SK-N-SH (cell line): ENCODE data around the gene UROD. TPM values are rescaled to one million over a fixed set of nuclear protein-coding genes. Genes with fewer than 3 reads are reported as not detected.

ENCODE experiments used
- CTCF ChIA-PET: fragments of 300-600, 350-600 bp; formaldehyde crosslinking; extraction: SDS; loops from one replicate; lab custom pipeline; 2021; lab: Yijun Ruan, JAX
- POLR2A ChIA-PET: fragments of 350-600 bp; sonication (Branson Sonifier 250); formaldehyde crosslinking; extraction: SDS; loops from one replicate; lab custom pipeline; 2020; ENCODE audit warnings: antibody characterized with exemption, inconsistent platforms; lab: Yijun Ruan, JAX
- DNase-seq: peaks from one replicate; pipeline ENCODE4 v3.0.0; 2012
- H2AFZ ChIP-seq: fragments of 200-600 bp; sonication (generic); 2 replicates; pipeline ENCODE4 v1.8.1; 2016; ENCODE audit warnings: antibody characterized with exemption, mild to moderate bottlenecking, low read depth
- H3F3A ChIP-seq: fragments of 200-600 bp; sonication (generic); replicated peaks from 2 replicates; pipeline ENCODE3; 2016; ENCODE audit warnings: antibody characterized with exemption, mild to moderate bottlenecking; ENCODE audit not compliant: insufficient read depth
- H3K27ac ChIP-seq, 2 experiments: fragments of 200-500 bp in 1 of 2; fragments of 200-600 bp in 1 of 2; sonication (Bioruptor generic) in 1 of 2; sonication (generic), shearing (Covaris generic) in 1 of 2; 2 replicates each; pipeline versions ENCODE4 v1.5.1 to v1.6.1; 2014 to 2016; ENCODE audit warnings: low read depth in 2 of 2, inconsistent platforms in 1 of 2, low read length in 1 of 2, mild to moderate bottlenecking in 1 of 2, mixed read lengths in 1 of 2
- H3K27me3 ChIP-seq: fragments of 200-600 bp; sonication (generic), shearing (Covaris generic); 2 replicates; pipeline ENCODE4 v1.6.1; 2016; ENCODE audit warnings: mixed run types; ENCODE audit not compliant: insufficient read depth
- H3K36me3 ChIP-seq, 2 experiments: fragments of 200-500 bp in 1 of 2; fragments of 200-600 bp in 1 of 2; sonication (Bioruptor generic) in 1 of 2; sonication (generic) in 1 of 2; replicated peaks in 1 of 2; 2 replicates each; pipeline versions ENCODE3 to v1.5.1; 2014 to 2016; ENCODE audit warnings: low read length in 1 of 2, mild to moderate bottlenecking in 1 of 2; ENCODE audit not compliant: insufficient read depth in 2 of 2, control insufficient read depth in 1 of 2
- H3K4me1 ChIP-seq, 2 experiments: fragments of 200-500 bp in 1 of 2; fragments of 200-600 bp in 1 of 2; sonication (Bioruptor generic) in 1 of 2; sonication (generic), shearing (Covaris generic) in 1 of 2; 2 replicates each; pipeline versions ENCODE4 v1.5.1 to v1.6.1; 2014 to 2016; ENCODE audit warnings: low read depth in 1 of 2, low read length in 1 of 2, mixed run types in 1 of 2; ENCODE audit not compliant: insufficient read depth in 2 of 2, control insufficient read depth in 1 of 2
- H3K4me2 ChIP-seq: fragments of 200-600 bp; sonication (generic), shearing (Covaris generic); 2 replicates; pipeline ENCODE4 v1.6.1; 2017; ENCODE audit warnings: mixed run types
- H3K4me3 ChIP-seq, 2 experiments: fragments of 200-500 bp in 1 of 2; fragments of 200-600 bp in 1 of 2; sonication (Bioruptor generic) in 1 of 2; sonication (generic), shearing (Covaris generic) in 1 of 2; 2 replicates each; pipeline versions ENCODE4 v1.5.1 to v1.8.1; 2014 to 2016; ENCODE audit warnings: low read depth in 2 of 2, inconsistent platforms in 1 of 2, low read length in 1 of 2, mild to moderate bottlenecking in 1 of 2, mixed read lengths in 1 of 2, moderate library complexity in 1 of 2
- H3K79me2 ChIP-seq: fragments of 200-600 bp; sonication (generic); 2 replicates; pipeline ENCODE4 v1.8.1; 2017; ENCODE audit warnings: mild to moderate bottlenecking; ENCODE audit not compliant: insufficient read depth
- H3K9ac ChIP-seq: fragments of 200-600 bp; sonication (generic); 2 replicates; pipeline ENCODE4 v1.6.1; 2017; ENCODE audit warnings: mixed run types
- H3K9me2 ChIP-seq: fragments of 200-600 bp; sonication (generic); 2 replicates; pipeline ENCODE4 v1.6.1; 2017; ENCODE audit warnings: mixed run types
- H3K9me3 ChIP-seq: fragments of 200-600 bp; sonication (generic); 2 replicates; pipeline ENCODE4 v1.6.1; 2017; ENCODE audit warnings: mixed run types, mild to moderate bottlenecking, moderate library complexity
- H4K20me1 ChIP-seq: fragments of 200-600 bp; sonication (generic); 2 replicates; pipeline ENCODE4 v1.6.1; 2017; ENCODE audit warnings: mild to moderate bottlenecking, mixed run types; ENCODE audit not compliant: insufficient read depth
- CHD2 ChIP-seq: fragments of 150-350 bp; IDR thresholded peaks from 2 replicates; pipeline ENCODE4 v1.6.1; 2018; ENCODE audit warnings: low read length; ENCODE audit not compliant: partially characterized antibody
- ELF1 ChIP-seq: IDR thresholded peaks from 2 replicates; pipeline ENCODE4 v1.4.0; 2012
- EP300 ChIP-seq, 2 experiments: IDR thresholded peaks; 2 replicates each; pipeline versions ENCODE4 v1.4.0 to v1.6.1; 2012; ENCODE audit warnings: borderline replicate concordance in 1 of 2, low read depth in 1 of 2, low read length in 1 of 2
- FOXM1 ChIP-seq: IDR thresholded peaks from 2 replicates; pipeline ENCODE4 v1.4.0; 2012; ENCODE audit warnings: low read depth, mild to moderate bottlenecking
- GABPA ChIP-seq: IDR thresholded peaks from 2 replicates; pipeline ENCODE4 v1.4.0; 2012; ENCODE audit warnings: low read depth, mild to moderate bottlenecking
- GATA2 ChIP-seq: sonication (generic); formaldehyde crosslinking; IDR thresholded peaks from 2 replicates; pipeline ENCODE4 v1.5.0; 2020; ENCODE audit warnings: mild to moderate bottlenecking, missing genetic modification reagents
- JUND ChIP-seq: IDR thresholded peaks from 2 replicates; pipeline ENCODE4 v1.4.0; 2012
- MEF2A ChIP-seq: IDR thresholded peaks from 2 replicates; pipeline ENCODE4 v1.4.0; 2012; ENCODE audit warnings: low read depth, borderline replicate concordance
- RAD21 ChIP-seq: IDR thresholded peaks from 2 replicates; pipeline ENCODE4 v1.6.1; 2012; ENCODE audit warnings: mild to moderate bottlenecking, low read length
- RCOR1 ChIP-seq: fragments of 150-350 bp; IDR thresholded peaks from 2 replicates; pipeline ENCODE4 v1.6.1; 2017; ENCODE audit warnings: antibody characterized with exemption, low read length
- SIN3A ChIP-seq: IDR thresholded peaks from 2 replicates; pipeline ENCODE4 v1.6.1; 2012; ENCODE audit warnings: low read depth, mild to moderate bottlenecking, low read length, moderate library complexity, borderline replicate concordance
- SMC3 ChIP-seq: IDR thresholded peaks from 2 replicates; pipeline ENCODE4 v1.6.1; 2012; ENCODE audit warnings: low read depth, low read length, improper control_type of control experiment
- TAF1 ChIP-seq: IDR thresholded peaks from 2 replicates; pipeline ENCODE4 v1.6.1; 2012; ENCODE audit warnings: low read depth, mild to moderate bottlenecking, low read length, moderate library complexity, borderline replicate concordance
- TCF12 ChIP-seq: IDR thresholded peaks from 2 replicates; pipeline ENCODE4 v1.4.0; 2012
- TEAD4 ChIP-seq: IDR thresholded peaks from 2 replicates; pipeline ENCODE4 v1.4.0; 2012; ENCODE audit warnings: mild to moderate bottlenecking, borderline replicate concordance; ENCODE audit not compliant: insufficient read depth
- YY1 ChIP-seq: IDR thresholded peaks from 2 replicates; pipeline ENCODE4 v1.4.0; 2012; ENCODE audit warnings: low read depth, mild to moderate bottlenecking
- WGBS: methylation state at CpG from one replicate; pipeline ENCODE4 v1.1.6; 2017; ENCODE audit warnings: low lambda C conversion rate; 5-methylcytosine and 5-hydroxymethylcytosine counted together
- polyA plus RNA-seq, 3 experiments: library from polyadenylated mRNA; depleted of rRNA; stranded (reverse); fragments of >200 nt; gene quantifications; 2 replicates each; pipeline ENCODE4 v1.2.3, GENCODE V29; 2012
- TF ChIP-seq, protein P1 (sequence below): fragments of 150-350 bp; IDR thresholded peaks from 2 replicates; pipeline ENCODE4 v1.6.1; 2016; ENCODE audit warnings: mild to moderate bottlenecking, low read depth, low read length
- TF ChIP-seq, protein P2 (sequence below): fragments of 200-600 bp; sonication (generic); IDR thresholded peaks from 2 replicates; pipeline ENCODE4 v1.6.1; 2017; ENCODE audit warnings: antibody characterized with exemption, mild to moderate bottlenecking, moderate library complexity

The UROD gene
- polyA plus RNA-seq, 1 of the 3 experiments (the other 2 are of a cell fraction), result 230 TPM

DNA sequence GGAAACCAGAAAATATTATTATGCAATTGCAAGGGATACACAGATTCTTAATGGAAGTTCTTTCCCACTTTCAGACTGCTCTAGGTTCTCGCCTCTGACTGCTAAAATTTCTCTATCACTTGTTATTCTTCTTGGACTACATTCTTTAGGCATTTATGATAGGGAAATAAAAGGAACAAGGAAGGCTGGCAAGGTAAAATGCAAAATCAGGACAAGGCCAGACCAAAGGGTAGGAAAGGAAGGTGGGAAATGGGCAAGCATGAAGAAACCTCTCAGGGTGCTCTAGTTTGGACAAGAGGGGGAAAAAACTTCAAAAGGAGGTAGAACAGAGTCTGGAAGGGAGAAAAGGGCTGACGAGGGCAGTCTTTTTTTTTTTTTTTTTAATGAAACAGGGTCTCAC is 26.2 kb downstream of the UROD start:
- H3K27me3 ChIP-seq, result no peaks in the 10 kb centered on the region
- no peaks in the 10 kb centered on the region for H3K9me2 ChIP-seq

DNA sequence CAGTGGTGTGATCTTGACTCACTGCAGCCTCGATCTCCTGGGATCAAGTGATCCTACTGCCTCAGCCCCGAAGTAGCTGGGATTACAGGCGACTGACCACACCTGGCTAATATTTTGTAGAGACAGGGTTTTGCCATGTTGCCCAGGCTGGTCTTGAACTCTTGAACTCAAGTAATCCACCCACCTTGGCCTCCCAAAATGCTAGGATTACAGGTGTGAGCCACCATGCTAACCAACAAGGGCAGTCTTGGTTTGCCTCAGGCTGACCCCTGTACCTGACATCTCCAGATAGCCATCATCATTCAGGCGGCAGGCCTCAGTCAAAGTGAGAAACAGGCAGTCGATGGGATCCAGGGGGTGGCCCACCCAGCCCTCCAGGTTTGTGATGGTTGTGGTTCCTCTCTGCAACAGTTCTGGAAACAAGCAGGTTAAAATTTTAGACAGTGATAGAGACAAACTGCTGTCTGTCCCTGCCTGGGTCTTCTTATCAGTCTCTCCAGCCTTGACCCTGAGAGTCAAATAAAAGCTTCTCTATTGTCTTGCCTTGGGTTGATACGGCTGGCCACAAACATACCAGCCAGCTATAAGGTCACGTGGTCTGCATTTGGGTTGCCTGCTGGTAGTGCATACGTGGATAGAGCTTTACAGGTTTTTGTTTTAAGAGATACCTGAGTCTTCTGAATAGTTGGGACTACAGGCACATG is 26.8 kb downstream of the UROD start:
- no peak for DNase-seq
- Histone ChIP-seq H3K27ac (no peak overlapping the region), H3K9ac (no peak overlapping the region)
- TF ChIP-seq SMC3, result no peak
- no peak for TF ChIP-seq TEAD4
- TF ChIP-seq JUND, result no peak
- TF ChIP-seq, protein P1, sequence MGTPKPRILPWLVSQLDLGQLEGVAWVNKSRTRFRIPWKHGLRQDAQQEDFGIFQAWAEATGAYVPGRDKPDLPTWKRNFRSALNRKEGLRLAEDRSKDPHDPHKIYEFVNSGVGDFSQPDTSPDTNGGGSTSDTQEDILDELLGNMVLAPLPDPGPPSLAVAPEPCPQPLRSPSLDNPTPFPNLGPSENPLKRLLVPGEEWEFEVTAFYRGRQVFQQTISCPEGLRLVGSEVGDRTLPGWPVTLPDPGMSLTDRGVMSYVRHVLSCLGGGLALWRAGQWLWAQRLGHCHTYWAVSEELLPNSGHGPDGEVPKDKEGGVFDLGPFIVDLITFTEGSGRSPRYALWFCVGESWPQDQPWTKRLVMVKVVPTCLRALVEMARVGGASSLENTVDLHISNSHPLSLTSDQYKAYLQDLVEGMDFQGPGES, result no peak
- TF ChIP-seq GATA2 (CRISPR knock-in tag), result no peak
- TF ChIP-seq EP300 (IDR thresholded peaks at IDR 0.05; ENCODE audit: borderline replicate concordance in 1 of 2, low read depth in 1 of 2, low read length in 1 of 2), result no peak
- TF ChIP-seq YY1, result no peak
- TF ChIP-seq CHD2, result no peak
- TF ChIP-seq TCF12, result no peak
- TF ChIP-seq, protein P2, sequence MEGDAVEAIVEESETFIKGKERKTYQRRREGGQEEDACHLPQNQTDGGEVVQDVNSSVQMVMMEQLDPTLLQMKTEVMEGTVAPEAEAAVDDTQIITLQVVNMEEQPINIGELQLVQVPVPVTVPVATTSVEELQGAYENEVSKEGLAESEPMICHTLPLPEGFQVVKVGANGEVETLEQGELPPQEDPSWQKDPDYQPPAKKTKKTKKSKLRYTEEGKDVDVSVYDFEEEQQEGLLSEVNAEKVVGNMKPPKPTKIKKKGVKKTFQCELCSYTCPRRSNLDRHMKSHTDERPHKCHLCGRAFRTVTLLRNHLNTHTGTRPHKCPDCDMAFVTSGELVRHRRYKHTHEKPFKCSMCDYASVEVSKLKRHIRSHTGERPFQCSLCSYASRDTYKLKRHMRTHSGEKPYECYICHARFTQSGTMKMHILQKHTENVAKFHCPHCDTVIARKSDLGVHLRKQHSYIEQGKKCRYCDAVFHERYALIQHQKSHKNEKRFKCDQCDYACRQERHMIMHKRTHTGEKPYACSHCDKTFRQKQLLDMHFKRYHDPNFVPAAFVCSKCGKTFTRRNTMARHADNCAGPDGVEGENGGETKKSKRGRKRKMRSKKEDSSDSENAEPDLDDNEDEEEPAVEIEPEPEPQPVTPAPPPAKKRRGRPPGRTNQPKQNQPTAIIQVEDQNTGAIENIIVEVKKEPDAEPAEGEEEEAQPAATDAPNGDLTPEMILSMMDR, result no peak
- TF ChIP-seq MEF2A, result no peak
- TF ChIP-seq FOXM1, result no peak
- no peak for TF ChIP-seq TAF1
- TF ChIP-seq RCOR1, result no peak

More for the DNA sequence above, 26.2 kb downstream of the UROD start:
- ChIA-PET CTCF (no interaction called here), POLR2A (interaction anchor here (0.6 kb wide), 1 partner anchor 133 kb away, joined by 5 read pairs; no protein-coding TSS in a partner anchor)
- no peak overlapping the region for H3K27ac ChIP-seq
- no peaks in the 10 kb centered on the region for H3K36me3 ChIP-seq
- H3K4me3 ChIP-seq, result no peak overlapping the region
- WGBS, result 63% methylated on average over 2 of the region's 2 CpGs
- H3F3A ChIP-seq, result no peaks in the 10 kb centered on the region
- H3K4me2 ChIP-seq, result no peak overlapping the region
- no peaks in the 10 kb centered on the region for H3K9me3 ChIP-seq
- no peaks in the 10 kb centered on the region for H4K20me1 ChIP-seq
- no peaks in the 10 kb centered on the region for H3K4me1 ChIP-seq
- no peak overlapping the region for H2AFZ ChIP-seq
- DNase-seq, result no peak
- no peak overlapping the region for H3K9ac ChIP-seq
- H3K79me2 ChIP-seq, result no peaks in the 10 kb centered on the region
- TF ChIP-seq ELF1, result no peak
- TF ChIP-seq TEAD4, result no peak
- TF ChIP-seq SIN3A, result no peak
- TF ChIP-seq, protein P2, result no peak
- TF ChIP-seq GABPA, result no peak
- TF ChIP-seq RAD21, result no peak

More for the DNA sequence above, 26.8 kb downstream of the UROD start:
- Histone ChIP-seq H3K4me2 (no peak overlapping the region), H3F3A (no peaks in the 10 kb centered on the region), H4K20me1 (no peaks in the 10 kb centered on the region), H3K4me3 (no peak overlapping the region), H3K27me3 (no peaks in the 10 kb centered on the region), H3K36me3 (no peaks in the 10 kb centered on the region), H2AFZ (no peak overlapping the region), H3K9me2 (no peaks in the 10 kb centered on the region), H3K4me1 (no peaks in the 10 kb centered on the region), H3K9me3 (no peaks in the 10 kb centered on the region), H3K79me2 (no peaks in the 10 kb centered on the region)
- WGBS, result 75% methylated on average over 5 of the region's 8 CpGs
- POLR2A ChIA-PET, result interaction anchor here (0.6 kb wide), 1 partner anchor 133 kb away, joined by 5 read pairs; no protein-coding TSS in a partner anchor
- CTCF ChIA-PET, result interaction anchor here (2.0 kb wide), 1 partner anchor 21 kb away, joined by 7 read pairs; no protein-coding TSS in a partner anchor
